ENCODE measurements around the gene UBE3D. TPM values are rescaled to one million over a fixed set of nuclear protein-coding genes. Genes with fewer than 3 reads are reported as not detected.
A peak's percentile ranks its signal among the peaks of the same experiment; 100 is the strongest.

The UBE3D gene
- polyA plus RNA-seq, 1 donor (not counting 4 experiments of a cell fraction or from before 2014, with no cell fraction given), result 6.3 TPM

- no peaks in the 10 kb centered on the region for H4K20me1 ChIP-seq (ENCODE audit: control insufficient read depth, extremely low read depth, insufficient read depth, low read length)
- no peak overlapping the region for H3K9ac ChIP-seq (ENCODE audit: control insufficient read depth, extremely low read depth, insufficient read depth, low read length)
- no peak overlapping the region for H2AFZ ChIP-seq (ENCODE audit: control insufficient read depth, low read length)
- no peaks in the 10 kb centered on the region for H3K79me2 ChIP-seq (ENCODE audit: control insufficient read depth, insufficient read depth, low read length)
- H3K9me3 ChIP-seq (ENCODE audit: control insufficient read depth, low read depth, low read length), result no peaks in the 10 kb centered on the region
- TF ChIP-seq EZH2 (IDR thresholded peaks at IDR 0.05; ENCODE audit: low read length), result no peak
- TF ChIP-seq CTCF (optimal IDR thresholded peaks at IDR 0.05 in 1 of 3, IDR thresholded peaks at IDR 0.05 in 1 of 3, conservative IDR thresholded peaks at IDR 0.05 in 1 of 3; ENCODE audit: extremely low read depth in 1 of 3, insufficient read depth in 2 of 3, low read length in 3 of 3), result no peak
- H3K9me1 ChIP-seq (ENCODE audit: control insufficient read depth, extremely low read depth, insufficient read depth, low read length), result no peaks in the 10 kb centered on the region
- H3K4me3 ChIP-seq (ENCODE audit: control insufficient read depth in 2 of 3, extremely low read depth in 1 of 3, insufficient read depth in 2 of 3, low read depth in 1 of 3, low read length in 3 of 3), result no peak overlapping the region
- no peaks in the 10 kb centered on the region for H3K36me3 ChIP-seq (ENCODE audit: control insufficient read depth in 2 of 2, extremely low read depth in 1 of 2, insufficient read depth in 2 of 2, low read length in 2 of 2)
- dilution Hi-C loops (cut with MboI; ENCODE audit: extremely low pct_ligation_motif_present, low sequenced_read_pairs), result no loop called here
- H3K4me1 ChIP-seq (ENCODE audit: control insufficient read depth, extremely low read depth, insufficient read depth, low read length), result no peaks in the 10 kb centered on the region
- H3K27ac ChIP-seq (ENCODE audit: control insufficient read depth, insufficient read depth, low read length), result no peak overlapping the region
- FAIRE-seq (peak; percentile 29), DNase-seq (ENCODE audit: low read depth, low spot score) (no peak)
- H3K4me2 ChIP-seq (ENCODE audit: control insufficient read depth, extremely low read depth, insufficient read depth, low read depth, low read length), result no peak overlapping the region
- H3K27me3 ChIP-seq (ENCODE audit: control insufficient read depth, extremely low read depth, insufficient read depth, low read length), result no peaks in the 10 kb centered on the region
These were observed 85.6 kb downstream of the UBE3D start for GRCh38 chr6:82980086-82980485.

- Histone ChIP-seq H4K20me1 (ENCODE audit: control insufficient read depth, extremely low read depth, insufficient read depth, low read length) (no peaks in the 10 kb centered on the region), H3K4me3 (ENCODE audit: control insufficient read depth in 2 of 3, extremely low read depth in 1 of 3, insufficient read depth in 2 of 3, low read depth in 1 of 3, low read length in 3 of 3) (no peak overlapping the region), H3K36me3 (ENCODE audit: control insufficient read depth in 2 of 2, extremely low read depth in 1 of 2, insufficient read depth in 2 of 2, low read length in 2 of 2) (no peaks in the 10 kb centered on the region), H3K27me3 (ENCODE audit: control insufficient read depth, extremely low read depth, insufficient read depth, low read length) (no peaks in the 10 kb centered on the region), H3K27ac (ENCODE audit: control insufficient read depth, insufficient read depth, low read length) (no peak overlapping the region), H3K79me2 (ENCODE audit: control insufficient read depth, insufficient read depth, low read length) (no peaks in the 10 kb centered on the region), H3K9me1 (ENCODE audit: control insufficient read depth, extremely low read depth, insufficient read depth, low read length) (no peaks in the 10 kb centered on the region), H3K4me2 (ENCODE audit: control insufficient read depth, extremely low read depth, insufficient read depth, low read depth, low read length) (no peak overlapping the region), H3K9me3 (ENCODE audit: control insufficient read depth, low read depth, low read length) (no peaks in the 10 kb centered on the region), H2AFZ (ENCODE audit: control insufficient read depth, low read length) (no peak overlapping the region), H3K4me1 (ENCODE audit: control insufficient read depth, extremely low read depth, insufficient read depth, low read length) (no peaks in the 10 kb centered on the region), H3K9ac (ENCODE audit: control insufficient read depth, extremely low read depth, insufficient read depth, low read length) (no peak overlapping the region)
- TF ChIP-seq EZH2 (IDR thresholded peaks at IDR 0.05; ENCODE audit: low read length) (no peak), CTCF (optimal IDR thresholded peaks at IDR 0.05 in 1 of 3, IDR thresholded peaks at IDR 0.05 in 1 of 3, conservative IDR thresholded peaks at IDR 0.05 in 1 of 3; ENCODE audit: extremely low read depth in 1 of 3, insufficient read depth in 2 of 3, low read length in 3 of 3) (no peak)
- dilution Hi-C loops (cut with MboI; ENCODE audit: extremely low pct_ligation_motif_present, low sequenced_read_pairs), result no loop called here
- FAIRE-seq, result no peak
- DNase-seq (ENCODE audit: low read depth, low spot score), result no peak
These were observed 86.0 kb downstream of the UBE3D start for GRCh38 chr6:82979657-82980056.

All from keratinocyte (primary cell).